Kidney tubule cell (primary cell): Measurements from ENCODE around the gene ENOX2.

Experiments
- DNase-seq: peaks from one replicate; pipeline ENCODE4 v3.0.0-alpha.2; 2018; ENCODE audit warnings: low spot score

ENOX2 gene

GRCh38 chrX:130625386-130625785, 277.6 kb downstream of the ENOX2 start:
- DNase-seq = peak; percentile 79

GRCh38 chrX:130623518-130623917, 279.5 kb downstream of the ENOX2 start:
- DNase-seq = peak; percentile 74

GRCh38 chrX:130615941-130616340, 287.1 kb downstream of the ENOX2 start:
- no peak for DNase-seq

GRCh38 chrX:130607431-130607830, 295.6 kb downstream of the ENOX2 start:
- DNase-seq = no peak

GRCh38 chrX:130606425-130606824, 296.6 kb downstream of the ENOX2 start:
- DNase-seq = no peak

GRCh38 chrX:130604882-130605281, 298.1 kb downstream of the ENOX2 start:
- no peak for DNase-seq

GRCh38 chrX:130594453-130594916, 308.5 kb downstream of the ENOX2 start:
- no peak for DNase-seq

- DNase-seq = no peak
These were observed 309.1 kb downstream of the ENOX2 start for GRCh38 chrX:130593911-130594310.

GRCh38 chrX:130592204-130592603, 310.8 kb downstream of the ENOX2 start:
- DNase-seq = no peak

GRCh38 chrX:130578906-130579305, 324.1 kb downstream of the ENOX2 start:
- no peak for DNase-seq

- no peak for DNase-seq
These were observed 325.6 kb downstream of the ENOX2 start for GRCh38 chrX:130577431-130577830.

GRCh38 chrX:130575831-130576389, 327.1 kb downstream of the ENOX2 start:
- DNase-seq = peak; percentile 48
